Effector CD4-positive, alpha-beta T cell (primary cell): Measurements from ENCODE around the gene DIP2A.

Source experiments
- DNase-seq: peaks from one replicate; pipeline ENCODE4 v3.0.0-alpha.2; 2020
- total RNA-seq: gene quantifications from one replicate; lab custom pipeline; 2026; lab: John Stamatoyannopoulos, UW

DIP2A gene
- 219 reads per million, percentile 93 among the genes with 10 or more reads in this experiment for total RNA-seq

GRCh38 chr21:46458315-46459023, at the start of gene DIP2A:
Gene DIP2A (plus strand): TSS chr21:46458891. CDS start chr21:46459132, 241 bp downstream.
- peak; percentile 90 for DNase-seq

- DNase-seq = no peak
These were observed 48.9 kb upstream of the DIP2A start for GRCh38 chr21:46409641-46410406.

- no peak for DNase-seq
These were observed 48.2 kb upstream of the DIP2A start for GRCh38 chr21:46410516-46410915.

GRCh38 chr21:46411236-46411635, 47.5 kb upstream of the DIP2A start:
- DNase-seq = no peak

GRCh38 chr21:46411691-46412090, 47.0 kb upstream of the DIP2A start:
- no peak for DNase-seq

- no peak for DNase-seq
These were observed 45.9 kb upstream of the DIP2A start for GRCh38 chr21:46412521-46413364.

GRCh38 chr21:46413365-46413696, 45.4 kb upstream of the DIP2A start:
- no peak for DNase-seq

- no peak for DNase-seq
These were observed 43.8 kb upstream of the DIP2A start for GRCh38 chr21:46414965-46415275.

GRCh38 chr21:46416551-46416950, 42.1 kb upstream of the DIP2A start:
- DNase-seq = no peak

- no peak for DNase-seq
These were observed 40.3 kb upstream of the DIP2A start for GRCh38 chr21:46418265-46418946.

- DNase-seq = no peak
These were observed 38.2 kb upstream of the DIP2A start for GRCh38 chr21:46420241-46421190.

GRCh38 chr21:46421191-46421750, 37.4 kb upstream of the DIP2A start:
- no peak for DNase-seq

- DNase-seq = no peak
These were observed 36.7 kb upstream of the DIP2A start for GRCh38 chr21:46421756-46422555.

GRCh38 chr21:46422636-46423241, 36.0 kb upstream of the DIP2A start:
- no peak for DNase-seq

GRCh38 chr21:46423546-46424038, 35.1 kb upstream of the DIP2A start:
- DNase-seq = no peak

GRCh38 chr21:46424039-46424591, 34.6 kb upstream of the DIP2A start:
- DNase-seq = no peak

- no peak for DNase-seq
These were observed 34.1 kb upstream of the DIP2A start for GRCh38 chr21:46424621-46425020.

- no peak for DNase-seq
These were observed 33.6 kb upstream of the DIP2A start for GRCh38 chr21:46425041-46425440.

GRCh38 chr21:46425571-46425970, 33.1 kb upstream of the DIP2A start:
- no peak for DNase-seq
